ENCODE data around the gene CCR7.

CCR7 gene

DNA sequence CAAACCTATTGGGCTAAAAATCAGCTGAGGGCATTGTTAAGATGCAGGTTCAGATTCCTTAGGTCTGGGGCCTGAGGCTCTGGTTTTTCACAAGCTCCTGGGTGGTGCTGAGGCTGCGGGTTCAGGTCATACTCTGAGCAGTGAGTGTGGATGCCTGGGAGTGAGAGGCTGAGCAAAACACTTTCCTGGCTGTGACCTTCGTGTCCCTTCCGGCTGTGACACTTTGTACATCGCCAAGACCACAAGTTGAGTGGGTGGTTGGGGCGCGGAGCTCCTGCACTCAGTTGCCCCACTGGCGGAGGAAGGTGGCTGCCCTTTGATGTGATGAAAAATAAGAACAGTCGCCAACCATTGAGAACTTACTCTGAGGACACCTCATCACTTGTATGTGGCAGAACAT, 24.8 kb downstream of the CCR7 start:
- no peak for DNase-seq (ENCODE audit: low read depth, low spot score)
- no peak overlapping the region for H3K4me3 ChIP-seq (ENCODE audit: low read length)

DNA sequence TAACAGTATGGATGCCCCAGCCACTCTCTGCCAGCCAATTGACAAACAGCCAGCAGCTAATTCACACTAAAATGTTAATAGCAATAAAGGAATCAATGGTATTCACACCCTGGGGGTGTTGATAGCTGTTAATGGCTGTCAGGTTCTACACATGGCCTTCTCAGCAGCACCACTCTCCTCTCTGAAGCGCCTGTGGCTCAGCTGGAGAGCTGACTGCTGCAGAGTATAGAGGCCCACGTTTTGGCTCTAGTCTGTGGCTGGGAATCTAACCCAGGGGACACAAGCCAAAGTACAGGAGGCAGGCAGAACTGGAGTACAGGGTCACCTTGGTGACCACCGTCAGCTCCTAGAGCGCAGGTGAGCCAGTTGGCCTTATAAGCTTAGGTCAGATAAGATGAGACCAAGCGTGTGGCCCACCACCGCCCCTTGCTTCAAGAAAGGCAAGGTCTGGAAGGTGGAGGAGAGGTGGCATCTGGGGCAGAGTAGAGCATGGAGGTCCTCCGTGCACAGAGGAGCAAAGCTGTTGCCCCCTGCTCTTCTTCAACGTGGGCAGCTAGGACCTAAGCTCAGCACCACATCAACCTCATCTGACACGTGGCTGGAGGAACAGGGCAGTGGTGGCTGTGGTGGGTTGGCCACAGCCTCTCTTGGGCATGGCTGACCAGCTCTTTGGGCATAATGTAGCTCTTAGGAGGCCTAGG, 25.4 kb downstream of the CCR7 start:
- DNase-seq (ENCODE audit: low read depth, low spot score) = no peak
- no peak overlapping the region for H3K4me3 ChIP-seq (ENCODE audit: low read length)

- H3K4me3 ChIP-seq (ENCODE audit: low read length) = no peak overlapping the region
- DNase-seq (ENCODE audit: low read depth, low spot score) = no peak
These were observed 26.2 kb downstream of the CCR7 start for GRCh38 chr17:40538936-40539705.

DNA sequence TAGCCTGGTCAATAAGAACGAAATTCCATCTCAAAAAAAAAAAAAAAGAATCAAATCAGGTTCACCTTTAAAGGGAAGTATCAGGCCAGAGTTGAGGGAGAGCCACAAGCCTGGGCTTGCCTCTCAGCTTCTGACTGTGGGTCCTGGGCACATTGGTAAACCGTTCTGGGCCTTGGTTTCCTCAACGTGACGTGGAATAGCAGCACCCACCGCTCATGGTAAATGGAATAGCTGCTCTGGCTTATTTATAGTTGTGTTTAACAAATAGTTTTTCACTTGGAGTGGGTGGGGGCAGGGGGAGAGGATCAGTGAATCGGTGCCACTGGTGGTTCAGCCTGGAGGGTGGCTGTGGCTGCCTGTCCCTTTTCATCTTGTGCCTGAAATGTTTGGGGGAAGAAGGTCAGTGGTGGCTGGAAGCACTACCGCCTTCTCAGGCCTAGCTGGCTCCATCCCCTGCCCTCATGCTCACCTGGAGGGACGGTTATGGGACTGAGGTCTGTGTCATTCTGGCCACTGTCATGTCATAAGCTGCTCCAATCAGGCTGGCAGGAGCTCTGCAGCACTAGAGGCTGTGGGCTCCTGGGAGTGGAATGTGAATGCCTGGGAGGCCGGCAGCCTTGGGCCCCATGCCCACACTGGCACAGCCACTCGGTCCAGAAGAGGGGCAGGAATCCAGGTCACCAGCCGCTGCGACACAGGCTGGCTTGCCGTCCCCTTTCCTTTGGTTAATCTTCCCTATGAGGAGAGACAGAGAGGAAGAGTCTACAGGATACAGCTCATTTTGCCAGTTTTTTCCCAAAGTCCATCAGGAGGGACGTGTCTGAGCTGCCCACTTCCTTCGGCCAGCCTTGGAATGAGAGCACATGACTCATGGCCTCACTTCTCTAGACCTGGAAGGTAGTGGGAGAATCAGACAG, 27.0 kb downstream of the CCR7 start:
- no peak for DNase-seq (ENCODE audit: low read depth, low spot score)
- H3K4me3 ChIP-seq (ENCODE audit: low read length) = no peak overlapping the region

- no peak overlapping the region for H3K4me3 ChIP-seq (ENCODE audit: low read length)
- no peak for DNase-seq (ENCODE audit: low read depth, low spot score)
These were observed 28.7 kb downstream of the CCR7 start for GRCh38 chr17:40536295-40537171.

- DNase-seq (ENCODE audit: low read depth, low spot score) = no peak
- no peak overlapping the region for H3K4me3 ChIP-seq (ENCODE audit: low read length)
These were observed 29.4 kb downstream of the CCR7 start for GRCh38 chr17:40535924-40536294.

DNA sequence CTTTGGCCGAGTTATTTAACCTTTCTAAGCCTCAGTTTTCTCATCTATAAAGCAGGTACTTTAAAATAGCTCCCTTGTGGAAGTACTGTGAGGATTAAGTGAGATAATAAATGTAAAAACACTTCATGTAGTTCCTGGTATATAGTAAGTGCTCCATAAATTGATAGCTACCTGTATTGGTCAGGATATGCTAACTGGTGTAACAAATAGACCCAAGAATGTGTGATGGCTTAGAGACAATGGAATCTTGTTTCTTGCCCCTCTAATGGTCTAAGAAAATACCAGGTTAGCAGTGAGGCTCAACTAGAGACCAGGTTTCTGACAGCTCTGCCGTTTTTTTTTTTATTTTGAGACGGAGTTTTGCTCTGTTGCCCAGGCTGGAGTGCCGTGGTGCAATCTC, 29.8 kb downstream of the CCR7 start:
- DNase-seq (ENCODE audit: low read depth, low spot score) = no peak
- no peak overlapping the region for H3K4me3 ChIP-seq (ENCODE audit: low read length)

- H3K4me3 ChIP-seq (ENCODE audit: low read length) = no peak overlapping the region
- no peak for DNase-seq (ENCODE audit: low read depth, low spot score)
These were observed 30.7 kb downstream of the CCR7 start for GRCh38 chr17:40534371-40535189.

DNA sequence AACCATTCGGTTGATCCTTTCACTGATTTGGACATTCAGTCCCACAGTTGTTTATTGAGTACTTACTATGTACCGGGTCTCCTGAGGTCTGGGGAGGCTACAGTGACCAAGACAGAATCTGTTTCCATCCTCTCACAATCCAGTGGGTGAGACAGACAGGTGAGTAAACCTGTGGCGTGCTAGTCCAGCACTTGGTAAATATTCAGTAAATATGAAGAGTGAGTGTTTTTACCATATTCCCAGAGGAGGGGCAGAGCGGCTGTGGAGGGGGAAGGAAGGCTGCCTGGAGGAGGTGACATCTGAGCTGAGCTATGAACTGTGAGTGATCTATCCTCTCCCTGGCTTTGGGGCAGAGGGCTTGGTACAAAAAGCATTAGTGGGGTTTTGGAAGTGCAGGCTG, 31.4 kb downstream of the CCR7 start:
- no peak for DNase-seq (ENCODE audit: low read depth, low spot score)
- H3K4me3 ChIP-seq (ENCODE audit: low read length) = no peak overlapping the region; the same call in 1 of the 2 replicates

GRCh38 chr17:40532520-40533253, 32.6 kb downstream of the CCR7 start:
- no peak for DNase-seq (ENCODE audit: low read depth, low spot score)
- H3K4me3 ChIP-seq (ENCODE audit: low read length) = no peak overlapping the region

DNA sequence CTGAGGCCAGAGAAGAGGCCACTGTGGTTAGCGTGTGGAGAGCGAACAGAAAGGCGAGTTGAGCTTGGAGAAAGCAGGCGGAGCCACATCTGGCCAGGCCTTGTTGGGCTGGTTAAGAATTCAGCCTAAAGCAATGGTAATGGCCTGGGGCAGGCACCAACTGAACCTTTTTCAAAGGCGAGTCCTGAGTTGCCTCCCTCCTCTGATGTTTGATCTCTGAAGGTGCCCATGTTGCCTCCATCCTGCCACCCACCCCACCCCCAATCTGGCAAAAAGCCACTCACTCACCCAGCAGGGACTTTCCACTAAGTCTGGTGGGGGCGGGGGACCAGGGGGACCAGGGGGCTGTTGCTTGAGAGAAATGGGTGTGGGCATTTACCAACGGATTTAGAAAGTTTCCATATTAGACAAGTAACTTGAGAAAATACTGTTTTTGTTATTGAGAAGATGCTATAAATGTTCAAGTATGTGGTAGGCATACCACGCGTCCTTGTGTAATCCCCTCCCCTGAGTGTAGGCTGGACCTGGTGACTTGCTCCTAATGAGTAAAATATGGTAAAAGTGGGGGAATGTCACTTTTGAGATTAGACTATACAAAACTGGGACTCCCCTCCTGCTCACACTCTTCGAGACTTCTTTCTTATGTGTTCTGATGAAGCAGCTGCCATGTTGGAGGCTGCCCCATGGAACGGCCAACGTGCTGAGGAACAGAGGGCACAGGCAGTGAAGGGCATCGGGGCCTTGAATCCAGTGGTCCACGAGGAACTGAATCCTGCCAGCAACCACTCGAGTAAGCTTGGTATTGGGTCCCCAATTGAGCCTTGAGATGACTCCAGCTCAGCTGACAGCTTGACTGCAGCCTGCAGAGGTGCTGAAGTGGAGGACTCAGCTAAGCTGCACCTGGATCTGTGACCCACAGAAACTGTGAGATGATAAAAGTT, 34.0 kb downstream of the CCR7 start:
- DNase-seq (ENCODE audit: low read depth, low spot score) = no peak
- no peak overlapping the region for H3K4me3 ChIP-seq (ENCODE audit: low read length)

DNA sequence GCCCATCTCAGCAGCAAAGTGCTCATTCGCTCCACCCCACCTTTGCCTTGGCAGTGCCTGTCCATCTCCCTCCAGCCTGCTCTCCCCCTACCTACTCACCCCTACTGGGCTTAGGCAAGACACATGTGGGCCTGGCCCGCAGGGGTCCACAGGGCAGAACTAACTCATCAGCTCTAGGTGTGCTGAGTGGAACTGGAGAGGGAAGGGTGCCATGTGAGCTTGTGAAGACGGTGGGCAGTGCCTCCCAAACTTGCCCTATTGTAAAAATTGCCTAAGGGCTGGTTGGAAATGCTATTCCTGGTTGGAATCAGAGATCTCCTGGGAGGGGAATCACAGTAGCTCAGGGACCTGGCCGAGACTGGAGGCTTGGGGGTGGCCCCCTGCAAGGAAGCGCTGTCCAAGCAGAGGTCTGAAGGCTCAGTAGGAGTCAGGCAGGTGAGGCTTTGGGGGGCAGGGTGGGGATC, 34.7 kb downstream of the CCR7 start:
- no peak overlapping the region for H3K4me3 ChIP-seq (ENCODE audit: low read length)
- DNase-seq (ENCODE audit: low read depth, low spot score) = no peak

- no peak for DNase-seq (ENCODE audit: low read depth, low spot score)
- H3K4me3 ChIP-seq (ENCODE audit: low read length) = no peak overlapping the region
These were observed 35.3 kb downstream of the CCR7 start for GRCh38 chr17:40529991-40530390.

DNA sequence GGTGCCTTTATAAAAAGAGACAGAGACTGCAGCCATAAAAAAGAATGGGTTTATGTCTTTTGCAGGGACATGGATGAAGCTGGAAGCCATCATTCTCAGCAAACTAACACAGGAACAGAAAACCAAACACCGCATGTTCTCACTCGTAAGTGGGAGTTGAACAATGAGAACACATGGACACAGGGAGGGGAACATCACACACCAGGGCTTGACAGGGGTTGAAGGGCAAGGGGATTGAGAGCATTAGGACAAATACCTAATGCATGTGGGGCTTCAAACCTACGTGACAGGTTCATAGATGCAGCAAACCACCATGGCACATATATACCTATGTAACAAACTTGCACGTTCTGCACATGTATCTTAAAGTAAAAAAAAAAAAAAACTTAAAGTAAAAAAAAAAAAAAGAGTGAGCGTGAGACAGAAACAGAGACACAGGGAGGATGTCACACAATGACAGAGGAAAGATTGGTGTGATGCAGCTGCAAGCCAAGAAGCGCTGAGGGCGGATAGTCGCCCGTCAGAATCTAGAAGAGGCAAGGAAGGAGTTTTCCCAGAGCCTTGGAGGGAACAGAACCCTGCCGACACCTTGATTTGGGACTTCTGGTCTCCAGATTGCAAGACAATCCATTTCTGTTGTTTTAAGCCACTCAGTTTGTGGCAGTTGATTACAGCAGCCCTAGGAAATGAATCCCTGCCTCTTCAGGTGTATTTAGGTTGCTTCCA, 36.4 kb downstream of the CCR7 start:
- H3K4me3 ChIP-seq (ENCODE audit: low read length) = no peak overlapping the region
- DNase-seq (ENCODE audit: low read depth, low spot score) = no peak

DNA sequence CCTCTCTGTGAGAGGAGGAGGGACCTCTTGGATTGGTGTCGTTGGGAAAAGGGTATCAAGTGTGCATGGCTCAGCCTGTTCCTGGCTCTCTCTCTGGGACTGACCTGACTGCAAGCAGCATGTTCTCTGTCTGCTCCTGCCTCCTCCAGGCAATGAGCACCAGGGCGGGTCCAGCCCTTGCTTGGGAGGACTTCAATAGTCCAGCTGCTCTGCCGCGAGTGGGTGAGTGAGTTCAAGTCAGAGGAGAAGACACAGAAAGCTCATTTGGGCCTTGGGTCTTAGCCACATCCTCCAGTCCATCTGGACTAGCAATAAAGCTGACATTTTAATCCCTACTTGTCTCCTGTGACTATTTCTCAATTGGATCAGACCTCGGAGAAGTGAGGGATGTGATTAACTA, 38.6 kb downstream of the CCR7 start:
- no peak for DNase-seq (ENCODE audit: low read depth, low spot score)
- no peak overlapping the region for H3K4me3 ChIP-seq (ENCODE audit: low read length)

GRCh38 chr17:40525294-40525693, 40.0 kb downstream of the CCR7 start:
- DNase-seq (ENCODE audit: low read depth, low spot score) = no peak
- H3K4me3 ChIP-seq (ENCODE audit: low read length) = no peak overlapping the region
